Transverse colon (tissue), 3 donors: ENCODE data around the gene YTHDC2.

Experiments
- POLR2A ChIP-seq: fragments of 450-650 bp; IDR thresholded peaks from one replicate; pipeline ENCODE4 v1.6.1; 2016; ENCODE audit warnings: antibody characterized with exemption, mild to moderate bottlenecking, moderate library complexity
- TF ChIP-seq, protein P1 (sequence below), 5 experiments: fragments of 200-600 bp in 3 of 5; fragments of 450-650 bp in 2 of 5; sonication (generic) in 3 of 5; IDR thresholded peaks; 1 replicate in 2 of 5; 2 replicates in 3 of 5; pipeline ENCODE4 v1.5.1; 2016 to 2017; ENCODE audit warnings: antibody characterized with exemption in 5 of 5, inconsistent platforms in 3 of 5, mild to moderate bottlenecking in 2 of 5, moderate library complexity in 1 of 5

DNA sequence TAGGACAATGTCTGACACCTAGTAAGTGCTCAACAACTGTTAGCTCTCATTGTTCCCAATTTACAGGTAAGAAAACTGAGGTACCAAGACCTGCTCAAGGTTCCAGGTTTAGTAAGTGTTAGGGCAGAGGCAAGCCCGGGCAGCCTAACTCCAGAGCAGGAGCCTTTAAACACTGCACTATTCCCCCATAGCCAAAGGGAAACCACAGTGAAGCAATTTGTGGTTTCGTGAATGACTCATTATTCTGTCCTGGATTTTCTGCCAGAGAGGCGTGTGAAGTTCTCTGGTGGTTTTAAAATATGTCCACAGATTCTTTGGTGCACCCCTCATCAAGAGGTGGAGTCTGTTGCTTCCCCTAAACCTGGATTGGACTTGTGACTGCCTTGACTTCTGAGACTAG, 24.2 kb upstream of the YTHDC2 start:
- TF ChIP-seq POLR2A, result no peak
- TF ChIP-seq, protein P1, sequence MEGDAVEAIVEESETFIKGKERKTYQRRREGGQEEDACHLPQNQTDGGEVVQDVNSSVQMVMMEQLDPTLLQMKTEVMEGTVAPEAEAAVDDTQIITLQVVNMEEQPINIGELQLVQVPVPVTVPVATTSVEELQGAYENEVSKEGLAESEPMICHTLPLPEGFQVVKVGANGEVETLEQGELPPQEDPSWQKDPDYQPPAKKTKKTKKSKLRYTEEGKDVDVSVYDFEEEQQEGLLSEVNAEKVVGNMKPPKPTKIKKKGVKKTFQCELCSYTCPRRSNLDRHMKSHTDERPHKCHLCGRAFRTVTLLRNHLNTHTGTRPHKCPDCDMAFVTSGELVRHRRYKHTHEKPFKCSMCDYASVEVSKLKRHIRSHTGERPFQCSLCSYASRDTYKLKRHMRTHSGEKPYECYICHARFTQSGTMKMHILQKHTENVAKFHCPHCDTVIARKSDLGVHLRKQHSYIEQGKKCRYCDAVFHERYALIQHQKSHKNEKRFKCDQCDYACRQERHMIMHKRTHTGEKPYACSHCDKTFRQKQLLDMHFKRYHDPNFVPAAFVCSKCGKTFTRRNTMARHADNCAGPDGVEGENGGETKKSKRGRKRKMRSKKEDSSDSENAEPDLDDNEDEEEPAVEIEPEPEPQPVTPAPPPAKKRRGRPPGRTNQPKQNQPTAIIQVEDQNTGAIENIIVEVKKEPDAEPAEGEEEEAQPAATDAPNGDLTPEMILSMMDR (IDR thresholded peaks at IDR 0.05), result no peak
